Measurements from ENCODE around the gene LRRC32. TPM values are rescaled to one million over a fixed set of nuclear protein-coding genes. Genes with fewer than 3 reads are reported as not detected.
"Not testable (repeated sequence)": the region's sequence is repeated elsewhere in the genome, so short reads cannot be mapped to it uniquely, and the experiment has no call there.

LRRC32 gene
- polyA plus RNA-seq, 1 donor, result 25.4 TPM

GRCh38 chr11:76649851-76650372 is 20.6 kb downstream of the LRRC32 start:
- no peak for DNase-seq (ENCODE audit: low read depth)

GRCh38 chr11:76649011-76649410 is 21.5 kb downstream of the LRRC32 start:
- no peak for DNase-seq (ENCODE audit: low read depth)

- DNase-seq (ENCODE audit: low read depth), result no peak
These were observed 22.5 kb downstream of the LRRC32 start for GRCh38 chr11:76648061-76648460.

GRCh38 chr11:76646882-76647534 is 23.5 kb downstream of the LRRC32 start:
- DNase-seq (ENCODE audit: low read depth), result no peak

- no peak for DNase-seq (ENCODE audit: low read depth)
These were observed 26.0 kb downstream of the LRRC32 start for GRCh38 chr11:76644591-76644990.

- DNase-seq (ENCODE audit: low read depth), result not testable (repeated sequence)
These were observed 26.8 kb downstream of the LRRC32 start for GRCh38 chr11:76643711-76644110.

GRCh38 chr11:76642341-76642740 is 28.2 kb downstream of the LRRC32 start:
- DNase-seq (ENCODE audit: low read depth), result no peak

GRCh38 chr11:76641905-76642304 is 28.6 kb downstream of the LRRC32 start:
- DNase-seq (ENCODE audit: low read depth), result no peak

GRCh38 chr11:76640501-76640900 is 30.0 kb downstream of the LRRC32 start:
- DNase-seq (ENCODE audit: low read depth), result no peak

- DNase-seq (ENCODE audit: low read depth), result no peak
These were observed 30.9 kb downstream of the LRRC32 start for GRCh38 chr11:76639621-76640020.

GRCh38 chr11:76638270-76639197 is 32.0 kb downstream of the LRRC32 start:
- DNase-seq (ENCODE audit: low read depth), result no peak

- no peak for DNase-seq (ENCODE audit: low read depth)
These were observed 32.9 kb downstream of the LRRC32 start for GRCh38 chr11:76637491-76638269.

GRCh38 chr11:76636826-76637460 is 33.6 kb downstream of the LRRC32 start:
- no peak for DNase-seq (ENCODE audit: low read depth)

GRCh38 chr11:76635991-76636738 is 34.4 kb downstream of the LRRC32 start:
- DNase-seq (ENCODE audit: low read depth), result no peak

- no peak for DNase-seq (ENCODE audit: low read depth)
These were observed 35.7 kb downstream of the LRRC32 start for GRCh38 chr11:76634886-76635285.

GRCh38 chr11:76632492-76632891 is 38.1 kb downstream of the LRRC32 start:
- DNase-seq (ENCODE audit: low read depth), result no peak

- DNase-seq (ENCODE audit: low read depth), result no peak
These were observed 38.8 kb downstream of the LRRC32 start for GRCh38 chr11:76631566-76632308.

- no peak for DNase-seq (ENCODE audit: low read depth)
These were observed 39.8 kb downstream of the LRRC32 start for GRCh38 chr11:76630600-76631281.

- DNase-seq (ENCODE audit: low read depth), result no peak
These were observed 40.5 kb downstream of the LRRC32 start for GRCh38 chr11:76629853-76630599.
